HUES64 (cell line): Measurements from ENCODE around the gene GRIK1.

ENCODE experiments used
- H3K27ac ChIP-seq: 2 replicates; pipeline ENCODE4 v1.7.0; 2013; ENCODE audit warnings: low read depth, low read length, inconsistent platforms
- H3K27me3 ChIP-seq: 2 replicates; pipeline ENCODE4 v1.6.1; 2013; ENCODE audit warnings: mild to moderate bottlenecking, low read length; ENCODE audit not compliant: insufficient read depth
- H3K36me3 ChIP-seq: 2 replicates; pipeline ENCODE4 v1.6.1; 2013; ENCODE audit warnings: mild to moderate bottlenecking, low read length; ENCODE audit not compliant: insufficient read depth
- H3K4me1 ChIP-seq: 2 replicates; pipeline ENCODE4 v1.6.1; 2013; ENCODE audit warnings: mild to moderate bottlenecking, low read length, moderate library complexity; ENCODE audit not compliant: insufficient read depth
- H3K4me3 ChIP-seq: 2 replicates; pipeline ENCODE4 v1.5.1; 2013; ENCODE audit warnings: mild to moderate bottlenecking, low read length, moderate library complexity
- H3K9ac ChIP-seq: 2 replicates; pipeline ENCODE4 v1.6.1; 2013; ENCODE audit warnings: mild to moderate bottlenecking, low read depth, low read length
- H3K9me3 ChIP-seq: 2 replicates; pipeline ENCODE4 v1.6.1; 2013; ENCODE audit warnings: low read depth, low read length; ENCODE audit not compliant: insufficient read depth
- WGBS: fragments of 150-250, 120-280 bp; methylation state at CpG from one replicate; pipeline ENCODE4 v1.1.7; 2013; ENCODE audit warnings: missing lambda C conversion rate; 5-methylcytosine and 5-hydroxymethylcytosine counted together

Gene GRIK1

DNA sequence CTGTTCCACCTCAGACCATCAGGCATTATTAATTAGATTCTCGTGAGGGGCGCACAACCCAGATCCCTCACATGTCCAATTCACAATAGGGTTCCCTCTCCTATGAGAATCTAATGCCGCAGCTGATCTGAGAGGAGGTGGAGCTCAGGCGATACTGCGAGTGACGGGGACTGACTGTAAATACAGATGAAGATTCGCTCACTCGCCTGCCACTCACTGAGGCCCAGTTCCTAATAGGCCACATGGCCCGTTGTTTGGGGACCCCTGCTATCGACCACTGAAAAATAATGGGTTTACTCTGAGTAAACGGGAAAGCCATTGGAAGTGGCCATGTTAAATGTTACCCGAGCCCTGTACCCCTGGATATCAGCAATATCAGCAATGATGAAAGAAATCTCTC is 65.9 kb downstream of the GRIK1 start:
- Histone ChIP-seq H3K9me3 (no peaks in the 10 kb centered on the region), H3K9ac (no peak overlapping the region), H3K27me3 (no peaks in the 10 kb centered on the region), H3K4me3 (no peak overlapping the region), H3K27ac (no peak overlapping the region), H3K36me3 (no peaks in the 10 kb centered on the region), H3K4me1 (peaks cover 15% of the 10 kb centered on the region)
- 95% methylated on average over 12 of the region's 12 CpGs for WGBS

DNA sequence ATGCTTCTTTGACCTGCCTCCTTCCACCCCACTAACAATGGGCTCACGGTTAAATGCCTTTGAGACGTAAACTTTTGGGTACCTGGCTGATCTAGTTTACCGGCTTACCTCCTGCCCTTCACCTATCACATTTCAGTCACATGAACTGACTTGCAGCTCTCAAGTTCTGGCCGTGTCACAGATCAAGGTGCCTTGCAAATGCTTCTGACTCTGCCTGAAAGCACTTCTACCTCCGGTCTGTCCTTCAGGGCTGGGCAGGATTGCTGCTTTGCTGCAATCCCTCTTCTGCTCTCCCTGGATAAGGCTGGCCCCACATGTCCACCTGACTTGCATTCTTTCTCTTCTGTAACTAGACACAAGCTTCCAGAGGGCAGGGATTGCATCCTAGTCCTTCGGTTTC is 69.0 kb downstream of the GRIK1 start:
- H3K27me3 ChIP-seq = no peaks in the 10 kb centered on the region
- no peaks in the 10 kb centered on the region for H3K9me3 ChIP-seq
- 78% methylated on average over 6 of the region's 6 CpGs for WGBS
- no peak overlapping the region for H3K27ac ChIP-seq
- no peak overlapping the region for H3K9ac ChIP-seq
- no peaks in the 10 kb centered on the region for H3K36me3 ChIP-seq
- peaks cover 11% of the 10 kb centered on the region for H3K4me1 ChIP-seq
- no peak overlapping the region for H3K4me3 ChIP-seq

- Histone ChIP-seq H3K27me3 (no peaks in the 10 kb centered on the region), H3K36me3 (no peaks in the 10 kb centered on the region), H3K4me3 (no peak overlapping the region), H3K27ac (no peak overlapping the region), H3K9me3 (no peaks in the 10 kb centered on the region), H3K4me1 (peaks cover 4% of the 10 kb centered on the region; the same call in 1 of the 2 replicates), H3K9ac (no peak overlapping the region)
- 91% methylated on average over 1 of the region's 1 CpG for WGBS
These were observed 72.0 kb downstream of the GRIK1 start for GRCh38 chr21:29867796-29868195.

GRCh38 chr21:29860346-29860745 is 79.5 kb downstream of the GRIK1 start:
- Histone ChIP-seq H3K27ac (no peak overlapping the region), H3K27me3 (no peaks in the 10 kb centered on the region), H3K4me3 (no peak overlapping the region), H3K36me3 (no peaks in the 10 kb centered on the region), H3K4me1 (no peaks in the 10 kb centered on the region), H3K9ac (no peak overlapping the region), H3K9me3 (no peaks in the 10 kb centered on the region)
- WGBS = 93% methylated on average over 1 of the region's 2 CpGs

GRCh38 chr21:29857150-29857549 is 82.6 kb downstream of the GRIK1 start:
- H3K36me3 ChIP-seq = no peaks in the 10 kb centered on the region
- no peak overlapping the region for H3K9ac ChIP-seq
- no peak overlapping the region for H3K4me3 ChIP-seq
- WGBS = 92% methylated on average over 6 of the region's 6 CpGs
- H3K9me3 ChIP-seq = no peaks in the 10 kb centered on the region
- no peaks in the 10 kb centered on the region for H3K4me1 ChIP-seq
- H3K27ac ChIP-seq = no peak overlapping the region
- H3K27me3 ChIP-seq = no peaks in the 10 kb centered on the region

GRCh38 chr21:29854795-29855194 is 85.0 kb downstream of the GRIK1 start:
- Histone ChIP-seq H3K9me3 (no peaks in the 10 kb centered on the region), H3K27ac (no peak overlapping the region), H3K9ac (no peak overlapping the region), H3K36me3 (no peaks in the 10 kb centered on the region), H3K4me1 (no peaks in the 10 kb centered on the region), H3K4me3 (no peak overlapping the region), H3K27me3 (no peaks in the 10 kb centered on the region)
- 94% methylated on average over 1 of the region's 1 CpG for WGBS

GRCh38 chr21:29851611-29852010 is 88.2 kb downstream of the GRIK1 start:
- H3K4me1 ChIP-seq = no peaks in the 10 kb centered on the region
- H3K4me3 ChIP-seq = no peak overlapping the region
- H3K9me3 ChIP-seq = no peaks in the 10 kb centered on the region
- H3K27me3 ChIP-seq = no peaks in the 10 kb centered on the region
- 62% methylated on average over 3 of the region's 3 CpGs for WGBS
- no peaks in the 10 kb centered on the region for H3K36me3 ChIP-seq
- no peak overlapping the region for H3K9ac ChIP-seq
- H3K27ac ChIP-seq = no peak overlapping the region

DNA sequence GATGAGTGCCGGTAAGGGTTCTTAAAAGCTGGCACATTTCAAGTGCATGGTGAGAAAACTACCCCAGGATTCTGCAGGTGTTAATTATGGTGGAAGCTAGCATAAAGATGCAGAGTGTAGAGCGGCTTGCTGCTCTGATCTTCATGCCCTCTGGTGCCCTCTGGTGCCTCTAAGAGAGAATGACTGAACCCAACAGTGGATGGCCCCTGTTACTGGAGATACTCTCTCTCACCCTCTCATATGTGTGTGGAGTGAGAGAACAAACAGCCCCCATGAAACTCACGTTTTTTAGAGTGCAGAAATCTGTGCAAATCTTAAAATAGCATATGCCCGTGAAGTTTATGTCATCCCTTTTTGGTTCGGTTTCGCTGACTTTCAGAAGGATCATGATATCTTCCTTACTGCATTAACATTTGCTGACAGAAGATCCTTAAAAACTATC is 90.0 kb downstream of the GRIK1 start:
- Histone ChIP-seq H3K27ac (no peak overlapping the region), H3K4me3 (no peak overlapping the region), H3K9ac (no peak overlapping the region), H3K27me3 (no peaks in the 10 kb centered on the region), H3K9me3 (no peaks in the 10 kb centered on the region), H3K4me1 (no peaks in the 10 kb centered on the region), H3K36me3 (no peaks in the 10 kb centered on the region)
- 44% methylated on average over 6 of the region's 6 CpGs for WGBS

GRCh38 chr21:29843804-29844203 is 96.0 kb downstream of the GRIK1 start:
- no peaks in the 10 kb centered on the region for H3K27me3 ChIP-seq

DNA sequence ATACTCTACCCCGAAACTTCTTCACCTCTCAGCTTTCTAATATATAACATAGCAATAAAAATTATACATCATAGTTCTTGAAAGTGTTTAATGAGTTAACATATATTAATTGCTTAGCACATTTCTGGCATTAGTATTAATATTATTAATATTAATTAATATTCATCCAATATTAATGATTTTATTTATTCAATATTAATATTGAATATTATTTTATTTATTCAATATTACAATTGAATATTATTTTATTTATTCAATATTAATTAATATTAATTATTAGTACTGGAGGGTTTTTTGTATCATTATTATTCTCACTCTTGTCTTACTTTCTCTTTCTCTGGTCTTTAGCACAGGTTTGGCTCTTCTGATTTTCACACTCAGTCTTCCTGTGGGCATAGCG is 105.2 kb downstream of the GRIK1 start:
- no peaks in the 10 kb centered on the region for H3K27me3 ChIP-seq

More at GRCh38 chr21:29843804-29844203, 96.0 kb downstream of the GRIK1 start:
- no peaks in the 10 kb centered on the region for H3K4me1 ChIP-seq
- H3K9ac ChIP-seq = no peak overlapping the region
- no peak overlapping the region for H3K27ac ChIP-seq
- 93% methylated on average over 3 of the region's 3 CpGs for WGBS
- no peaks in the 10 kb centered on the region for H3K9me3 ChIP-seq
- no peak overlapping the region for H3K4me3 ChIP-seq
- no peaks in the 10 kb centered on the region for H3K36me3 ChIP-seq

DNA sequence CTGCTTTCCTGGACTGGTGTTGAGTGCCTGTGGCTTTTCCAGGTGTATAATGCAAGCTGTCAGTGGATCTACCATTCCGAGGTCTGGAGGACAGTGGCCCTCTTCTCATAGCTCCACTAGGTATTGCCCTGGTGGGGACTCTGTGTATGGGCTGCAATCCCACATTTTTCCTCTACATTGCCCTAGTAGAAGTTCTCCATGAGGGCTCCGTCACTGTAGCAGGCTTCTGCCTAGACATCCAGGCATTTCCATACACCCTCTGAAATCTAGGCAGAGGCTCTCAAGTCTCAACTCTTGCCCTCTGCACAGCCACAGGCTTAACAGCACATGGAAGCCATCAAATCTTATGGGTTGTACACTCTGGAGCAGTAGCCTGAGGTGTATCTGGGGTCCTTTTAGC is 107.6 kb downstream of the GRIK1 start:
- H3K27me3 ChIP-seq = no peaks in the 10 kb centered on the region
- H3K9me3 ChIP-seq = peaks cover 32% of the 10 kb centered on the region
- no peak overlapping the region for H3K9ac ChIP-seq
- H3K36me3 ChIP-seq = no peaks in the 10 kb centered on the region
- no peak overlapping the region for H3K27ac ChIP-seq
- H3K4me3 ChIP-seq = no peak overlapping the region
- 91% methylated on average over 2 of the region's 2 CpGs for WGBS
- no peaks in the 10 kb centered on the region for H3K4me1 ChIP-seq

More for the DNA sequence above, 105.2 kb downstream of the GRIK1 start:
- Histone ChIP-seq H3K27ac (no peak overlapping the region), H3K36me3 (no peaks in the 10 kb centered on the region), H3K4me1 (no peaks in the 10 kb centered on the region), H3K4me3 (no peak overlapping the region), H3K9ac (no peak overlapping the region), H3K9me3 (peaks cover 24% of the 10 kb centered on the region)
- WGBS = 96% methylated on average over 1 of the region's 2 CpGs

DNA sequence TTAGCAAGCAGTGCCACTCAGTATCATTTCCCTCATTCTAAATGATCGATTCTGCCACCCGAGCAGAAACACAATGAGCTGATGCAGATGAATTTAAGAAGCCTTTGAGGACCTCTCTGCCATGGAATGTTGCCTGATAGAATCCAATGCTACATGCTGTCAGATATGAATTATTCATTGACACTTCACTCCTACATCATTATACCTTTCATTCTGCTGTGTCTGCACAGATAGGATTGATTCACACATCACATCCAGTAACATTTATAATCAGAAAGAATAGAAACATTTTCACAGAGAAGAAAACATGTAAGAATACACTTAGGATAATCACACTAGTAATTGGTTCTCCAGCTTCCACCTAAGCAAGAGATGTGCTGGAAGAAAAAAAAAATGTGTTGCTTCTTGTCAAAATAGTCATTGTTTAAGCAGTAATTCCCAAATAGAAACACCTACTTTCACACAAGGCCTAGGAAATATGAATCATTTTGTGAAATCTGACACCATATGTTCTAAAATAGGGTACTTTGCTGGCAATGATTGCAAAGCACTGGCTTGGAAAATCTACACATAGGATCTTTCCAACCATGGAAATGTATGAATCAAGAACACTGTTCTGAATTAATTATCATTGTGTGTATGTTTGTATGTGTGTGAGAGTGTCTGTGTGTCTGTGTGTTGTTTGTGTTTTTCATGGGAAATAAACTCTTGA is 110.1 kb downstream of the GRIK1 start:
- no peaks in the 10 kb centered on the region for H3K4me1 ChIP-seq
- H3K4me3 ChIP-seq = no peak overlapping the region
- 100% methylated on average over 2 of the region's 2 CpGs for WGBS
- H3K9me3 ChIP-seq = peaks cover 35% of the 10 kb centered on the region
- no peaks in the 10 kb centered on the region for H3K36me3 ChIP-seq
- no peak overlapping the region for H3K27ac ChIP-seq
- H3K27me3 ChIP-seq = no peaks in the 10 kb centered on the region
- no peak overlapping the region for H3K9ac ChIP-seq
